ENCODE data around the gene GIN1.

The GIN1 gene

DNA sequence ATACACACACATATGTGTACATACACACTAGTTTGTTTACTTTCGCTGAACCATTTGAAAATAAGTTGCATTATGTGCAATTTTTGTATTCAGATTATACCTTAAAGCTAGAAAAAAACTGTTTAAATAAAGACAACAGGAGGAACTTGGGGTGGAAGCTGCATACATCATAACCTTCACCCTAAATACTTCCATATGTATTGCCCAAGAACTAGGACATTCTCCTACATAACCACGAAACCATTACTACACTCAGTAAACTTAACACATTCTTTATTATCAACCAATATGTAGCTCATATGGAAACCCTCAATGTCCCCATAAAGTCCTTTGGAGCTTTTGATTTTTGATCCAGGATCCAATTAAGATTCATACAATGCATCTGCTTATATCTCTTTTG is 83.3 kb downstream of the GIN1 start:
- no peak for DNase-seq (ENCODE audit: low read depth)

All from stimulated activated CD8-positive, alpha-beta memory T cell treated with anti-CD3 and anti-CD28 coated beads, Interleukin-12 subunit alpha, Interleukin-12 subunit beta, amount 100 ng/mL, for 1 hour (primary cell).